Muscle of back (tissue), 11 donors: Measurements from ENCODE around the gene BMPER. TPM values are rescaled to one million over a fixed set of nuclear protein-coding genes. Genes with fewer than 3 reads are reported as not detected.

ENCODE experiments used
- DNase-seq, 3 donors: peaks; one replicate each; pipeline versions ENCODE4 v3.0.0 to v3.0.0-alpha.2; 2013
- polyA plus RNA-seq, 10 donors: library from polyadenylated mRNA; unstranded; fragments of 120-200 nt; gene quantifications; one replicate each; pipeline ENCODE4 v1.2.1, GENCODE V29; 2013; ENCODE audit not compliant: insufficient read length in 10 of 10

The BMPER gene
- polyA plus RNA-seq, 10 donors: 4.5 to 7.1 (median 6.3) TPM

DNA sequence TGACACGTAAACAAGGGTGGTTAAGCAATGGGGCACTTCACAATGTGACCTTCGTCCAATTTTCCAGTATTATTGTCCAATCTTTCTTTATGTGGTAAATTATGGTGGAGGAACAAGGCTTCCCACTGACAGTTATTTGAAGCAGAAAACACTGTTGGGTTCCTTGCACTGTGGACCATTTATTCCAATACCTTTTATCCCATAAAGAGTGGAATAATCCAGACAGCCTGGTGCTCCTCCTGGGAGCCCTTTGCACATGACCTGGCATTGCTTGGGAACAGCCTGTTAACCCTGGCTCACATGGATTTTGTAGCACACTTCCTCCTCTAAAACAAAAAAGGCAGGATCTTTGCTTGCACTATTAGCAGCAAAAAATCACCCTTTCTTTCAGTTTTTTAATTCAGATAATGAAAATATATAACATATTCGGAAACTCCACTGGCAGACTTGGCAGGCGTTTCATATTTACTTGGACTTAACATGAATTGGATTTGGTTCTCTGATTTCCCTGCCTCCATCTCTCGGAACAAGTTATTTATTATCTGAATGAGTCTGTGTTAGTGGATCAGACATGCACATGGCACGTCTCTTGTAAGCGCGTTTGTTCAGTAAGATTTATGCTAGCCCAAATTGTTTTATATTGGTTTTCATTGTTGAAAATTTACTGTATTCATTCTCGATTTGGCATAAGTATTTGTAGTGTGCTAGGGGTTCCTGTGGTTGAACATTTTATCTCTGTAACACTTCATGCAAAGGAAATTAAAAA lies 59.3 kb downstream of the BMPER start:
- DNase-seq: peak in 1 of 3 donors; percentile 69

DNA sequence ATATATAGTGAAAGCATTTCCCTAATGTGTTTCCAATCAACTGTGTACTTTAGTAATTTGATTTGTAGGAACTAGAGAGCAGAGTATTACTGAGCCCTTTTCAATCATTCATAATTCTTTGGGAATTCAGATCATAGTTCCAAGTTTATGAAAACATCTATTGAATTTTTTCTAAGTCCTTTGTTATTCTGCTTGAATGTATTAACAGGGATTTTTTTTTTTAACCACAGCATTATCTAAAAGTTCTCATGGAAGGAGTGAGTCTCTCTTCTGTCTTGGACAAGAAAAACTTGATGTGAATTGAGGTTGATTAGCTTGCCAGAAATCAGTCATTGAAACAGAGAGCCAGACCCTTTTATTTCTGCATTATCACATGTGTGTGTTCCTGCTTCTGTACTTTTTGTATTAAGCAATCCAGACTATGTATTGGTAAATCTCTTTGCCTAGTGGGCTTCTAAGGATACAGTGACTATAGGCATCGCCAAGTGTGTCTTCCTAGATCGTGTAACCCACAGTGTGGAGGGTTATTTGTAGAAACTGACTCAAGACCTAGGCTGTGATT lies 59.9 kb downstream of the BMPER start:
- peak in 2 of 3 donors; percentile 35 to 57 for DNase-seq

DNA sequence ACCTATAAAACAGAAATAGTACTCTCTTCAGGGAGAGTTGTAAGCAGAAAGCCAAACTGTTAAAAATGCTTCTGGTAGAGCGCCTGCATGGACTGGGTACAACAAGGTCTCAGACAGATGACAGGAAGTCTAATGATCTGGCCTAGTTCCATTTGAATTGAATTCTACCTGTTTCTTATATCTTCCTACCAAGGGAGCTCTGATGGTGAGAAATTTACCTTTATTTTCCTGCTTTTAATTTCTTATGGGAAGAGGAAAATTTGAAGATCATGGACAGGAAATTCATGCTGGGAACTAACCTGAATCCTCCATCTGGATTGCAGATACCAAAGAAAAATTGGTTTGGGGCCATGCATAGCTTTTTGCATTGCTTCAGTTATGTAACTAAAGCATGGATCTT lies 63.3 kb downstream of the BMPER start:
- no peak for DNase-seq

DNA sequence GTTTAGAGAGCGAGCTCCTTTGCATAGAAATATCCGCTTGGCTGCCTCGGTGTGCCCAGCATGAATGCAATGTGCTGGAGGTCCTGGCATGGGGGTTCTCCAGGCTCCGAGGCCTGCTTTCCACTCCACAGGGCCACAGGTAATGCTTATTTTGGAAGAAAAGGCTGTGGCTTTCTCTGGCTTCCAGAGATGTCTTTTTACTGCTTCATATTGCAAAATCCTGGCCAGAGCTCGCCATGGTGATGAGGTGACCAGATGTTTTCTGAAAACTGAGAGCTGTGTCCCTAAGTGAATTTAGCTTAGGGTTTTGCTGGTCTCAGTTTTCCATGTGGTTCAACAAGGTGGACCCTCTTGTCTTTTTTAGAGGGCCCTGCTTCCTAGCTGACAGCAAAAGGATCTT lies 65.2 kb downstream of the BMPER start:
- peak in 2 of 3 donors; percentile 55 to 78 for DNase-seq

DNA sequence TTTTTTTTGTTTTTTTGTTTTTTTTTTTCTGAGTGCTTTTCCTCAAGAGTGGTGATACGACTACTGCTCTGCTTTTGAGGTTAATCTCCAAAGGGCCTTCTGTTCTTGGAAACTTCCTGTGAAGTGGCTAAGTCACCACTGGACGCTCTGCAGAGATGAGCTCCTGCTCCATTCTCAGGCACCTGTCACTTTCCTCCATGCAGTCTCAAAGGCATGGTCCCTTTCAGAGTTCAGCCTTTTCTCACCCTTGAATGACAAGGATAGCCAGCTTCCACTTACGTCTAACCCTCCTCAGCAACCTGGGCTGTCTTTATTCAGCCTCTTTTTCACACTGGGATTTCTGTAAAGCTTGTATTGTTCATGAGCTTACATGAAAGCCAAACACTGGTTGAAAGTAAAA lies 65.8 kb downstream of the BMPER start:
- DNase-seq: no peak

DNA sequence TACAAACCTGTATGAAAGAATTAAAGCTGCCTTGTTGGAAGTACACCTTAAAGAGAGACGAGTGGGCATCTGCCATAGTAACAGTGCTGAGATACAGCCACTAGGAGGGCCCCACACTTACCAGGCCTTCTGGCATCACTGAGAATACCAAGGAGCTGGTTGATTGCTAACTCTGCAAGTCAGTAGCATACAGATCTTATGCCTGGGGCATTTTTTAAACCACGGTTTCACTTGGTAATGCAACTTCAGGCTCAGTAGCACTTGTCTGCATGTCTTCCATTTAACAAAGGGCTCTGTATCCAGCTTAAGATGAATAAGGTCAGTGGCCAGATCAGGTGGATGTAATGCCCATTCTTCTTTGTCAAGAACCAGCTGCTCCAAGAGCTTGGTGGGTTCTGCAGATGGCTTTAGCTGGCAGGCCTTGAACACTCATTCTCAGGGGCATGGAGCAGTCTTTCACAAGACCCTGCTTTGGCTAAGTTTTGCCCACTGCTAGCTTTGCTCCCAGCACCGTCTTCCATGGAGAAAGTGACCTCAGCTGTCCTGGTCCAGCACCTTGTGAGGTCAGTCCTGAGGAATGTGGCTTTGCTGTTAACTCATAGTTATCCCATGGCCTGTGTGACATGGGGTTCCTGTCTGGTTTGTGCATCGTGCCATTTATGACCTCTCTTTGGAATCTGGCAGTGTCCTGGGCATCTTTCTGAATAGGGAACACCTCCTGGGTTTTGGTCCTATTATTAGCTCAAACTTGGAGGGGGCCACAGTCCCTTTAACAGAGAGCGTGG lies 68.1 kb downstream of the BMPER start:
- no peak for DNase-seq

DNA sequence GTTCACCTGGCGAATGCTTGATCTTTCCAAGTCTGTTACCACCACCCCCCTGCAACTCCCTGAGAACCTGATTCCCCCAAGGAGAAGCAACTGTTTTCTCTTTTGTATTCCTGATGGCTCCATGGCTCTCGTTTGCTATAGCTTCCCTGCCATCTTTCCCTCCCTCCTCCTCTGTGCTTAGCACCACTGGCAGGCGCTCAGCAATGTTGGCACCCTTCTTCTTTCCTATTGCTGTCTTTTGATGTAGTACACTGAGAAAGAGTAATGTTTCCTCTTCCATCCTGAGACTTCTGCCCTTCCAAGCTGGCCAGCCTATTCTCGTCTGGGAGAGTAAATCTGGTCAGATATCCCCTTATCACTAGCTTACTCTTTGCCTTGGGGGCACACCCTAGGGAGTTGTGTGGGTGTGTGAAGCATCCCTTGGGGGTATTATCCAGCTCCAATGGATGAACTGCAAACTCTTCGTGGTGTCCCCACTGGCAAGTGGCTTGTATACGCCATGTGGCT lies 74.0 kb downstream of the BMPER start:
- no peak for DNase-seq

DNA sequence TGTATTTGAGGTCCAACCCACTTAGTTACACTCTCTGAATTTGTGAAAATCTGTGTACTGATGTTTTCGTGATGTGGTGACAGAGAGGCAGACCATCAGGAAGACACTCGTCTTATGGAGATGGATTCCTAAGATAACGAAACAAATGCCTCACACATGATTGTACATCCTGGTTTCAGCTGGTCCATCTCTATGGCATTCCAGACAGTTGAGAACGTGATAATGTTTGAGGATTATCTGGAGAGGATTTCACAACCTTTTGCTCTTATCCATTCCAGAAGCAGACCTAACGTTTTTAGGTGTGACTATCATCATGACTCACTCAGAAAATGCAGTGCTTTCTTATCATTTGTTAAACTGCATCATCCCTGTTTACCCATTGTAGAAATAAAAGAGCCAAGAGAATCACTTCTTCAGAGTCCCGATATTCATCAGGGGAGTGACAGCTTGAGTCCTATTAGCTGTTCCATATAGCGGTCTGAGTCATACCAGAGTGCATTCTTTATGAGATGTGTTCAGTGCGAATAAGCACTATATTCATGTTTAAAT lies 74.5 kb downstream of the BMPER start:
- peak in 1 of 3 donors; percentile 96 for DNase-seq

DNA sequence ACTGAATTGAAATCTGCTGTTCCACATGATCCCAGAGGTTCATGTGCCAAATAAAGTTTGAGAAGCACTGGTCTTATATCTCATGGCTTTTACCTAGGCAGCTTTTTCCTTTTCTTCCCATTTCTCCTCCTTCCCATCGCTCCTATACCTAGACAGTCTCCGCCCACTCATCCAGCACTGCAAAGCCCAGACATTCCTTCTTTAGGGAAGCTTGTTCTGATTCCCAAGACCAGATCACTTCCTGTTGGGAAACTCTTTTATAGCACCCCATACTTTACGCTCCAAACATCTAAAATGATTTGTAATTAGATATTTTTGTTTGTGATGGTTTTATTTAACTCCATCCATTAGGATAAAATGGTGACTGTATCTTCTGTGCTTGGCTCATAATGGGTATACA lies 75.9 kb downstream of the BMPER start:
- peak in 1 of 3 donors; percentile 31 for DNase-seq

DNA sequence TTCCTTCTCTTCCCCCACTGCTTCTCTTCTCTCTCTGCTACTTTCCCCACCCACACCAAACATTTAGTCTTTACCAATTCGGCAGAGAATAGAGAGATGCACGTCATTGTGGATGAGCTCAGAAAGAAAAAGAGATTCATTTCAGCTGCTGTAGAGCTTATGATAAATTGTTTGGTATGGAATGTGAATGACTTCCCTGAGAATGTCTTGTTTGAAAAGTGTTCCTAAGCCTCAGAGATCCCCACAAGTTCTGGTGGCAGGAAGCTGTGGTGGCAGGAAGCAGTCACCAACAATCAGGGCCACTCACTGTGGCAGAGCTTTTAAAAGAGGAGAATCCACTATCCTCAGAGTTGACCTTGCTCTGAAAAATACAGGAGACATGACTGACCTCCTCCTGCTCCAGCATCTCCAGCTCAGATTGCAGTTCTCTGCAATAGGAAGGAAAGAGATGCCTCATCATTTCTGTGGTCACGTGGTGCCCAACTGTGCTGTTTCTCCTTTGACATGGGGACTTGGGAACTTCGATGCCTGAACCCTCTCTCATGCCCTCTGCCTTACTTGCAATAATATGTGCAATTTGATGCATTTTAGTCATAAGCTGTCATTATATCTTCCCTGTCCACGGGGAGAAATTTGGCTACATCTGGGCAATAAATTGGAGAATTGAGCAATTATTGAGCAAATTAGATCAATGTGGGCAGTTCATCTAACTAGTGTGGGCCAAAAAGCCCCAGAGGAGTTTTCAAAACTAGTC lies 76.5 kb downstream of the BMPER start:
- DNase-seq: peak in 1 of 3 donors; percentile 65

DNA sequence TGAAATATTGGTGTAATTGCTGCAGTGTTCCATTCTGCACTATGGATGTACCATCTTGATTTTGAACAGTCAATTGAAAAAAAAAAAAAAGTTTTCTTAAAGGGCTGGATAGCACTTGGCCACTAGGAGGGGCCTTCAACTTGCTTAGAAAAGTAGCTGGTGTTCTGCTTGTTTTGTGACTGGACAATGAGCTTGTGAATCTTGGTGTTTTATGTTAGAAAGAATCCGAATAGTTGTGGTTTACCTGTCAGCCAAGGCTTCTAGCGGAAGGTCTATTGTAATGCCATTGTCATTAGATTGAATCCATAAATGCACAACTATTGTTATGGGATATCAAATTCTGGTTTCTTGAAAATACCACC lies 77.1 kb downstream of the BMPER start:
- peak in 1 of 3 donors; percentile 43 for DNase-seq

DNA sequence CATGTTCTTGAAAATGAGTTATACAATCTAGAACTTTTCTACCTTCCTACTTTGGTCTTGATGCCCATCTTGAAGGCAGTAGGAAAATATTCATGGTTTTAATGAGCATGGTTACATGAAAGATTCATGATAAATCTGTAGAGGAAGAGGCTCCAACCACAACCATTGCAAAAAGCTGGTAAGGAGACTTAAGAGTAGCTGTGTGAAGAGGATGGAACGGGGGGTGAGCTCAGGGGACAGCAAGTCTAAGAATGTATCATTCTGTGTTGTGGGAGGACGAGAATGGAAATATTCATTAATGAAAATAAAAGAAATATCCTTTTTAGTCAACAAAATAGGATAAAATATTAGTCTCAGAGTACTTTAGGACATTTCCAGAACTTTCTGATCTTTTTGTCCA lies 81.1 kb downstream of the BMPER start:
- DNase-seq: no peak

DNA sequence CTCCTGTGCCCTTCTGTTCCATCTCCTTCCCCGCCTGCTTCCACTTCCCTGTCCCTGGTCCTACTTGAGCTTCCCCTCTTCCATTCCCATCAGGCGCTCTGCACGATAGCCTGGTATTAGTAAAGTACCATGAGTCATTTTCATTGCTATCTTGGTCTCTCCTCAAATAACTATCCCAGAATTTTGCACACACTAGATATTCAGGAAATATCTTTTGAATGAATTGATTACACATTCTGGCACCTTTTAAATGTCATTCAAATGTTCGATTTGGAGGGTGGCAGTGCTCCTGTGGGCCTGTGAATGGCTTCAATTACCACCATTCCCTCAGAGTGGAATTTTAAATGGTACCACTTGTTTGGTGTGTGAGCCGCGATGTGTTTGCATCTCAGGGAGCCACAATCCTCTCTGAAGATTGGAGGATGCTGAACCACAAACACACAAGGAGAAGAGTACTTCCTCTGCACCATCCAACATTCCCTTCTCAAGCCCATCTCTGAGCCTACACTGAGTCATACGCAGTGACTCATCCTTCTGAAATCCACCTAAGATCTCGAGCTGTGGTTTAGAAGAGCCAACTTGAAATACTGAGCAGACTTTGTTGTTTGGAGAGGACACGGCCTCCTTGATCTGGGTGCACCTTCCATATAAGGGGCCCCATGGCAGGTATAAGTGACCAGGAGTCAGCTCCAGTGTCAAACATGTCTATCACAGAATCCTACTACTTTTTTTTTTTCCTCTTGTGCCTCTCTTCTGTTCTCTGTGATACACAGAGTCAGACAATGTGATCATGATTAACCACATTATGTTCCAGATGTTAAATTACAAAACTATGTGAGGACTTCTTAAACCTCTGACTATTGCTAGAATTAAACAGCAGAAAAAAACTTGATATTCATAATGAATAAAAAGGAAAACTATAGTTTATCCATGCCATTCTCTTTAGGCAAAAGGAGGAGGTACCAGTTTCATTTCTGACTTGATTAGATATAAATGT lies 81.9 kb downstream of the BMPER start:
- DNase-seq: peak in 1 of 3 donors; percentile 98

DNA sequence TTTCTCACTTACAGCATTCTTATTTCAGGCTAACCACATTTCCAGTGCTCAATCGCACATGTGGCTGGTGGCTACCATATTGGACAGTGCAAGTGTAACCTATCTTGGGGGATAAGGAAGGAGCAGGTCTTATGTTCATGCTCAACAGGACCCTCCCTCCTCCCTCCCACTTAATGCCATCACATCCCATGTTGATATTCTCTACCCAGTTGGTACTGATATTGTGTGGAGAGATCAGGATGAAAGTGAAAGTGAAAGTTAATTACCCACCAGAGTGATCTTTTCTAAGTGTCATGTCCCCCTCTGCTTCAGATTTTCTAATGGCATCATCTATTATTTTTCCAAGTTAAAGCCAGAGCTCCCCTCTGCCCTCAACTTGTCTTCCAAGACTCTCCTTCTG lies 91.6 kb downstream of the BMPER start:
- DNase-seq: no peak

DNA sequence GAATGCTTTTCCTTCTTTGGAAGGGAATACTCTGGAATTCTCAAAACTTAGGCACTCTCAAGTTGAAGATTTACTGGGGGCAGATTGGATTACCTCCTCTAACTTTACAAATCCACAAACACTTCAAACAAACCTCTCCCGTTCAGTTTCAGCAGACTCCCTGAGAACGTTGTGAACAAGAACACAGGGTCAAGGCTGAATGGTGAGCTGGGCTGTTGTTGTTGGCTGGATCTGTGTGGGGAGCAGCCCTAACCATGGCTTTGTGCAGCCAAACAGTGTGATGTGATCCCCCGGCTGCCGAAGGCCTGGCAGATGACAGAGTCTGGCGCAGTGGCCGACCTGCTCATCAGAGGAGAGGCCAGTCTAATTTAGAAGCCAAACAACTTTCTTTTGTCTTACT lies 93.1 kb downstream of the BMPER start:
- DNase-seq: no peak

DNA sequence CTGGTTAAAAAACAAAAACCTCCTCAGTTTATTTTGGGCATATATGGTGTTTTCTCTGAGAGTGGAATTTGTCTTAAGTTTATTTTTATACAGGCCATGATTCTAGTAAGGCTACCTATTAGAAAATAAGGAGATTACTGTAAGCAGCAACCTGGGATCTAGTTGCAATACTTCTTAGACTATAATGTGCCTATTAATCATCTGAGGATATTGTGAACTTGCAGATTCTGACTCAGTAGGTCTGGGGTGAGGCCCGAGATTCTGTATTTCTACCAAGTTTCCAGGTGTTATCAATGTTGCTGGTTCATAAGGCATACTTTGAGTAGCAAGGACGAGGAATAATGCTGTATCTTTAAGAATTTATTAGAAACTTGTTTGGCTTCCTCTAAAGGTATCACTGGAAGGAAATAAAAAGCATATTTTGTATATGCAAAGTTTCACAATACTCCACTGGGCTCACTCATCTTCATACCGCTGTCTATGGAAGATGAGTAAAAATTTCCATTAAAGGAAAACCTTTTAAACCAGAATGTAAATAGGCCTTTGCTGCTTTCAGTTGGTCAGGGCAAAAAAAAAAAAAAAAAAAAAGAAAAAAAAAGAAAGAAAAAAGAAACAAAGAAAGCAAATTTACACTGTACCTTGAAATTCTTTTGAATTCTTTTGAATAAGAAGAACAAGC lies 105.8 kb downstream of the BMPER start:
- peak in 2 of 3 donors; percentile 30 to 63 for DNase-seq

DNA sequence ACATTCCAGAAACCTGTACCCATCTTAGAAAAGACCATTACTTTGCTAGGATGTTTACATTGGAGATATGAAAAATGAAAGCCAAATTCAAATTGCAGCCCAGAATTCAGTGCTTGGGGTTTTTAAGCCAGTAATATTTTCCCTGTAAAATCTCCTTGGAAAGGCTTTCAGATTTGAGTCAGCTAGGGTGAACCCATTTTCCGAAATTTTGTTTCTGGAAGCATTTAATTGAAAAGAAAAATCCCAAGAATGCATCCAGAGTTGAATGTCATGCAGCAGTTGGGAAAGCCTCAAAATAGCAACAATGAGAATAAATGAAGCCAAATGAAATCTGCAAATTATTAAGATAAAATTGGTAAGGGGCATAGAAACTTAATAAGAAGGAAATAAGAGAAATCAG lies 106.4 kb downstream of the BMPER start:
- DNase-seq: peak; percentile 47 to 70 (median 54)

DNA sequence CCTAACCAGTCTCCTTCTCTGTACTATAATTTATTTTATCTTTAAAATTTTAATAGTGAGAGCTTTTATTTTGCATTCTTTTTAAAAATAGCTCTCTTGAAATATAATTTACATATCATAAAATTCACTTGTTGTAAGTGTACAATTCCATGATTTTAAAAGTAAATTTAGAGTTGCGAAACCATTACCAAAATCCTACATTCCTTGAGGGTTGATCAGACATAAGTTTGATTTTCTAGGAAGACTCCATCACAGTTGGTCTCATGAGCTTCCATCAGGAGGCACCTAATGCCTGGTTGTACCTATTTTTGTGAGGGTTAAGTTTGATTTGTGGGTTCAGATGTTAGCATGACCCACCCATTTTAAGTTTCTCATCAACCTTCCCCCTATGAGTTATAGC lies 108.1 kb downstream of the BMPER start:
- no peak for DNase-seq

DNA sequence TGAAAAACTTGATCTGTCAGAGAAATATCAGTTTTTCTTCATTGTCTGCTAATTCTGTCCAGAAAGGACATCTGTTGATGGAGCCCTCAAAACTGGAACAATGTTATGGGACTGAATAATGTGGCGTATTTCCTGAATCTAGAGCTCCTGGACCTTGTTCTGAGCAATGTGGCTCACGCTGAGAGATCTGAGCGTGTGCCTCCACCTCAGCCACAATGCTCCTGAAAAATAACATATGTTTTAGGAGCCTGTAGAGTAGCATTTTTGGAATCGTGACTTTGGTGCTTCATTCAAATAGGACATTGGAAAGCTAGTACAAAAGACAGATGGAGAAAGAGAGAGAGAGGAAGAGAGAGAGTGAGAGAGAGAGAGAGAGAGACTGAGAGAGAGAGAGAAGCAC lies 110.3 kb downstream of the BMPER start:
- DNase-seq: peak in 2 of 3 donors; percentile 15 to 59

DNA sequence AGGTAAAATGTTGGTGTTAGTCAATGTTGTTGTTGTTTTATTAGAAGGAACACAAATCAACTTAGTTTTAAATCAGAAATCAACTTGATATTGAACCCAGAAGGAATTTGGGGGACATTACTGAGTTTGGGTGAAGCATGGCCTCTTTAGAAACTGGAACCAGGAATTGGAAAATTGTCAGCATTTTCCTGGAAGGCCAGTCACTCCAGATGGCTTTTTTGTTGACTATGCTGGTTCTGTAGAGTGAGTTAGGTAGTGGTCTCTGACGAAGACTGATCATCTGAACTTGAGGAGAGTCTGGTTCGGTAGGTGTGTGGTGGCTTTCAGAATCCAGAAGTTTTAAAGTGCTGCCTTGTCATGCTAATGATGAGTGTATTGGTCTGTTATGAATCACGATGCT lies 111.5 kb downstream of the BMPER start:
- no peak for DNase-seq
